Upper lobe of left lung (tissue), 6 donors: ENCODE measurements around the gene TELO2. TPM values are rescaled to one million over a fixed set of nuclear protein-coding genes. Genes with fewer than 3 reads are reported as not detected.

ENCODE experiments used
- ATAC-seq, 2 donors: fragments of 200-7000 bp; cut with Tn5 transposase; one replicate each; pipeline ENCODE4 v1.9.1; 2022; ENCODE audit warnings: mild to moderate bottlenecking in 2 of 2, moderate library complexity in 2 of 2; ENCODE audit not compliant: low FRiP score in 2 of 2
- DNase-seq, 2 donors: peaks; one replicate each; pipeline ENCODE4 v3.0.0-alpha.2; 2019 to 2020
- H3K27ac ChIP-seq, 4 donors: fragments of 200-600 bp; sonication (generic); one replicate each; pipeline ENCODE4 v1.5.1; 2016 to 2019
- H3K27me3 ChIP-seq, 4 donors: fragments of 200-600 bp; sonication (generic); one replicate each; pipeline ENCODE4 v1.5.1; 2017 to 2019
- H3K36me3 ChIP-seq, 4 donors: fragments of 200-600 bp; sonication (generic); one replicate each; pipeline ENCODE4 v1.5.1; 2016 to 2019
- H3K4me1 ChIP-seq, 4 donors: fragments of 200-600 bp; sonication (generic); one replicate each; pipeline ENCODE4 v1.5.1; 2018 to 2019
- H3K4me3 ChIP-seq, 4 donors: fragments of 200-600 bp; sonication (generic); one replicate each; pipeline ENCODE4 v1.5.1; 2017 to 2019; ENCODE audit warnings: mild to moderate bottlenecking in 2 of 4, moderate library complexity in 1 of 4
- H3K9me3 ChIP-seq, 4 donors: fragments of 200-600 bp; sonication (generic); one replicate each; pipeline ENCODE4 v1.5.1; 2018 to 2019
- EP300 ChIP-seq, 4 donors: sonication (generic); formaldehyde crosslinking; IDR thresholded peaks; one replicate each; pipeline ENCODE4 v1.5.1; 2017; ENCODE audit warnings: antibody characterized with exemption in 4 of 4, control low read depth in 2 of 4
- POLR2A ChIP-seq, 4 donors: fragments of 450-650 bp; IDR thresholded peaks; one replicate each; pipeline ENCODE4 v1.5.1; 2016 to 2017; ENCODE audit warnings: antibody characterized with exemption in 4 of 4, mild to moderate bottlenecking in 2 of 4
- POLR2AphosphoS5 ChIP-seq, 2 donors: sonication (generic); formaldehyde crosslinking; IDR thresholded peaks; one replicate each; pipeline ENCODE4 v1.5.1; 2017; ENCODE audit warnings: antibody characterized with exemption in 2 of 2
- WGBS, 2 donors: methylation state at CpG; one replicate each; pipeline ENCODE4 v1.1.5; 2017 to 2018; 5-methylcytosine and 5-hydroxymethylcytosine counted together
- total RNA-seq, 6 donors: library from RNA; depleted of rRNA in 4 of 6; stranded (reverse); fragments of >200 nt in 4 of 6; gene quantifications; one replicate each; pipeline versions ENCODE4 v1.1.0 to v1.2.1, GENCODE V29; 2016 to 2021
- TF ChIP-seq, protein P1 (sequence below), 6 experiments: fragments of 450-650 bp in 4 of 6; fragments of 200-600 bp in 2 of 6; sonication (generic) in 2 of 6; IDR thresholded peaks; one replicate each; pipeline ENCODE4 v1.5.1; 2016 to 2019; ENCODE audit warnings: antibody characterized with exemption in 6 of 6
- donor health status: DM: no; HTN: no; CAD: no; lungs with moderate emphysema.
- donor health status: DM: no; HTN: yes; CAD: no; lungs with severe emphysema.

TELO2 gene
- total RNA-seq, 6 donors from 2014 or later = 13.8 to 130 (median 41.5) TPM

DNA sequence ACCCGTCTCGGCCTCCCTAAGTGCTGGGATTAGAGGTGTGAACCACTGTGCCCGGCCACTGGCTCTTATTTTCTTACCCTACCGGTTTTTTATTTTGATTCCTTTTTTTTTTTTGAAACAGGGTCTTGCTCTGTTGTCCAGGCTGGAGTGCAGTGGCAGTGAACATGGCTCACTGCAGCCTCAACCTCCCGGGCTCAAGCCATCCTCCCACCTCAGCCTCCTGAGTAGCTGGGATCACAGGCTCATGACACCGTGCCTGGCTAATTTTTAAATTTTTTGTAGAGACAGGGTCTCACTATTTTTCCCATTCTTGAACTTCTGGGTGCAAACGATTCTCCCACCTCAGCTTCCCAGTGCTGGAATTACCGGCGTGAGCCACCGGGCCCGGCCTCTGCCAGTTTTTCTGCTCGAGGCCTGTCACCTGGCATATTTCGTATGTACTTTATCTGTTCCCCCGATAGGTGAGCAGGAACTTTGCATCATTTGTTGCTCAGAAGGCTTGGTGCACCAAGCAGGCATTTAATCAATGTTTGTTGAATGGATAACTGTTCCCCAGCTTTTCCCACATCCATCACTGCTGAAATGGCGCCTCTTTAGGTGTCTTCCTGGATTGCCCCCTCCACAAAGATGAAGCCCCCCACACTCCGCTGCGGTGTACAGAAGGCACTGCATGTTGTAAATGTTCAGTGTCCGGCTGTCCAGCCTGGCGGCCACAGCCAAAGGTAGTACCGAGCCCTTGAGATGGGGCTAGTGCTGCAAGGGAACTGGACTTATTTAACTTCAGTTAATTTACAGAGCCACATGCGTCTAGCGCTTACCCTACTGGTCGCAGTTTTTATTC, 858 bp upstream of the TELO2 start:
- Histone ChIP-seq H3K9me3 (no peaks in the 10 kb centered on the region), H3K36me3 (peaks cover 0 to 27% (median 13%) of the 10 kb centered on the region in 4 donors), H3K4me3 (peak overlapping the region in 3 of 4 donors; percentile 71 to 93 (median 84)), H3K4me1 (peaks cover 17 to 25% (median 18%) of the 10 kb centered on the region in 4 donors), H3K27ac (peak overlapping the region; percentile 90 to 92 (median 90)), H3K27me3 (no peaks in the 10 kb centered on the region)
- no peak for TF ChIP-seq POLR2AphosphoS5 (IDR thresholded peaks at IDR 0.05)
- TF ChIP-seq EP300 (IDR thresholded peaks at IDR 0.05) = no peak
- TF ChIP-seq, protein P1, sequence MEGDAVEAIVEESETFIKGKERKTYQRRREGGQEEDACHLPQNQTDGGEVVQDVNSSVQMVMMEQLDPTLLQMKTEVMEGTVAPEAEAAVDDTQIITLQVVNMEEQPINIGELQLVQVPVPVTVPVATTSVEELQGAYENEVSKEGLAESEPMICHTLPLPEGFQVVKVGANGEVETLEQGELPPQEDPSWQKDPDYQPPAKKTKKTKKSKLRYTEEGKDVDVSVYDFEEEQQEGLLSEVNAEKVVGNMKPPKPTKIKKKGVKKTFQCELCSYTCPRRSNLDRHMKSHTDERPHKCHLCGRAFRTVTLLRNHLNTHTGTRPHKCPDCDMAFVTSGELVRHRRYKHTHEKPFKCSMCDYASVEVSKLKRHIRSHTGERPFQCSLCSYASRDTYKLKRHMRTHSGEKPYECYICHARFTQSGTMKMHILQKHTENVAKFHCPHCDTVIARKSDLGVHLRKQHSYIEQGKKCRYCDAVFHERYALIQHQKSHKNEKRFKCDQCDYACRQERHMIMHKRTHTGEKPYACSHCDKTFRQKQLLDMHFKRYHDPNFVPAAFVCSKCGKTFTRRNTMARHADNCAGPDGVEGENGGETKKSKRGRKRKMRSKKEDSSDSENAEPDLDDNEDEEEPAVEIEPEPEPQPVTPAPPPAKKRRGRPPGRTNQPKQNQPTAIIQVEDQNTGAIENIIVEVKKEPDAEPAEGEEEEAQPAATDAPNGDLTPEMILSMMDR (IDR thresholded peaks at IDR 0.05) = no peak
- no peak for TF ChIP-seq POLR2A (IDR thresholded peaks at IDR 0.05)
- DNase-seq (no peak), ATAC-seq (no peak)
- WGBS, 2 donors = 80 to 89% methylated on average over 19 to 23 of the region's 23 CpGs

DNA sequence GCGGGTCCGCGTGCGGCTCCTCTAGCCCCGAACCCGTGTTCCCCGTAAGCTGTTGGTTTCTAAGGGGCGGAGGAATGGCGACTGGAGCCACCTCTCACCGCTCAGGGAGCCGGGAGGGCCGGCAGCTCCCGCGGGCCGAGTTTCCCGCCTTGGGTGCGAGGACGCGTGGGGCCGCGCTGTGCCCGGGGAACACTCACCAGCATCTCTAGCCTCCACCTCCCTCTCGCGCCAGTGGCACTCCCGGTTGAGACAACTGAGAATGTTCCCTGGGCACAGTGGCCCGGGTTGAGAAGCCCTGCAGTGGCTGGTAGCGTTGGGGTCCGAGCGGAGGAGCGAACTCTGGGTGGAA, 560 bp downstream of the TELO2 start:
- DNase-seq (no peak), ATAC-seq (peak in 1 of 2 donors; percentile 44)
- Histone ChIP-seq H3K27me3 (no peaks in the 10 kb centered on the region), H3K27ac (peak overlapping the region; percentile 90 to 92 (median 90)), H3K4me3 (peak overlapping the region; percentile 51 to 93 (median 78)), H3K4me1 (peaks cover 17 to 25% (median 18%) of the 10 kb centered on the region in 4 donors), H3K36me3 (peaks cover 0 to 41% (median 20%) of the 10 kb centered on the region in 4 donors), H3K9me3 (no peaks in the 10 kb centered on the region)
- TF ChIP-seq POLR2AphosphoS5 (IDR thresholded peaks at IDR 0.05) (no peak), POLR2A (IDR thresholded peaks at IDR 0.05) (no peak), EP300 (IDR thresholded peaks at IDR 0.05) (no peak)
- TF ChIP-seq, protein P1 (IDR thresholded peaks at IDR 0.05) = no peak
- WGBS, 2 donors = 0 to 3% methylated on average over 7 to 10 of the region's 30 CpGs

DNA sequence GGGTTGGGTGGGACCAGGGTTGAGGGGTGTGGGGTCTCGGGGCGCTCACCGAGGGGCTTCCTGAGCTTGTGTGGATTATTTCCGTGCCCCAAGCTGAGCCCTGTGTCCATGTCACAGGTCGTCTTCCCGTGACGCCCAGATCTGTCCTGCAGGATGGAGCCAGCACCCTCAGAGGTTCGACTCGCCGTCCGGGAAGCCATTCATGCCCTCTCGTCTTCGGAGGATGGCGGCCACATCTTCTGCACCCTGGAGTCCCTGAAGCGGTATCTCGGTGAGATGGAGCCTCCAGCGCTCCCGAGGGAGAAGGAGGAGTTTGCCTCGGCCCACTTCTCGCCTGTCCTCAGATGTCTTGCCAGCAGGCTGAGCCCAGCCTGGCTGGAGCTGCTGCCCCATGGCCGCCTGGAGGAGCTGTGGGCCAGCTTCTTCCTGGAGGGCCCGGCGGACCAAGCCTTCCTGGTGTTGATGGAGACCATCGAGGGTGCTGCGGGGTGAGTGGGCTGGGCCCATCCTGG, 1.0 kb downstream of the TELO2 start:
- TF ChIP-seq EP300 (IDR thresholded peaks at IDR 0.05) = no peak
- no peak for TF ChIP-seq POLR2AphosphoS5 (IDR thresholded peaks at IDR 0.05)
- TF ChIP-seq, protein P1 (IDR thresholded peaks at IDR 0.05) = peak; percentile 43 to 72 (median 66)
- H3K27me3 ChIP-seq = no peaks in the 10 kb centered on the region
- peak overlapping the region; percentile 51 to 93 (median 78) for H3K4me3 ChIP-seq
- H3K36me3 ChIP-seq = peaks cover 3 to 44% (median 23%) of the 10 kb centered on the region in 4 donors
- H3K9me3 ChIP-seq = no peaks in the 10 kb centered on the region
- ATAC-seq = peak; percentile 5 to 13
- peak overlapping the region; percentile 90 to 92 (median 90) for H3K27ac ChIP-seq
- peaks cover 17 to 25% (median 18%) of the 10 kb centered on the region in 4 donors for H3K4me1 ChIP-seq
- WGBS, 2 donors = 10 to 27% methylated on average over 2 to 25 of the region's 25 CpGs
- peak; percentile 44 to 74 for DNase-seq

DNA sequence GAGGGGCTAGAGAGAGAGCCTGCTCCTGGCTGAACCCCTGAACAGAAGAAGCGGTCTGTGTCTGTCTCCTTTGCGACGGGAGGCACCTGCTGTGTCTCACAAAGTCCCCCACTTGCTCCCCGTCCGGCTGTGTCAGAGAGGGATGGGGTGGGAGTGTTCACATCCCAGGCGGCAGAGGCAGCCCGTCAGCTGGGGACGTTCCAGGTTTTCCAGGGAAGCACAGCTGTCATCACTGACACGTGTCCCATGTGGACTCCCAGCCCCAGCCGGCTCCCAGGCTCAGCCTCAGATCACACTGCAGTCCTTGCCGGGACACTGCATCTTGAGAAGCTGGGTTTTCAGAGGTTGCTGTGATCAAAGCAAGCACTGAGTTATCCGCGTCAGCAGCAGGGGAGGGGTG, 1.6 kb downstream of the TELO2 start:
- DNase-seq (no peak), ATAC-seq (no peak)
- Histone ChIP-seq H3K36me3 (peaks cover 3 to 49% (median 29%) of the 10 kb centered on the region in 4 donors), H3K27me3 (no peaks in the 10 kb centered on the region), H3K9me3 (no peaks in the 10 kb centered on the region), H3K4me3 (peak overlapping the region in 1 of 4 donors; percentile 84), H3K27ac (peak overlapping the region in 2 of 4 donors; percentile 90 to 91), H3K4me1 (peaks cover 17 to 25% (median 18%) of the 10 kb centered on the region in 4 donors)
- TF ChIP-seq, protein P1 (IDR thresholded peaks at IDR 0.05) = no peak
- peak in 1 of 2 donors; percentile 25 for TF ChIP-seq POLR2AphosphoS5 (IDR thresholded peaks at IDR 0.05)
- WGBS, 2 donors = 73 to 78% methylated on average over 6 to 13 of the region's 13 CpGs
